Non-pigmented ciliary epithelial cell (primary cell): ENCODE results near the gene GTF3C4.

ENCODE experiments used
- DNase-seq: peaks from one replicate; pipeline ENCODE4 v3.0.0-alpha.2; 2010; ENCODE audit warnings: low read depth

The GTF3C4 gene

GRCh38 chr9:132670457-132671391, at the start of gene GTF3C4:
Gene GTF3C4 (plus strand): TSS chr9:132670464. CDS start chr9:132670599, 135 bp downstream.
- no peak for DNase-seq

- DNase-seq: no peak
These were observed 48.1 kb upstream of the GTF3C4 start for GRCh38 chr9:132622159-132622558.

- DNase-seq: no peak
These were observed 44.0 kb upstream of the GTF3C4 start for GRCh38 chr9:132626285-132626684.

- no peak for DNase-seq
These were observed 43.2 kb upstream of the GTF3C4 start for GRCh38 chr9:132627106-132627505.

- no peak for DNase-seq
These were observed 42.7 kb upstream of the GTF3C4 start for GRCh38 chr9:132627594-132627993.

- DNase-seq: no peak
These were observed 41.5 kb upstream of the GTF3C4 start for GRCh38 chr9:132628746-132629145.

GRCh38 chr9:132630116-132630515, 40.1 kb upstream of the GTF3C4 start:
- no peak for DNase-seq

- no peak for DNase-seq
These were observed 39.5 kb upstream of the GTF3C4 start for GRCh38 chr9:132630811-132631210.

- peak; percentile 36 for DNase-seq
These were observed 39.0 kb upstream of the GTF3C4 start for GRCh38 chr9:132631280-132631679.

- no peak for DNase-seq
These were observed 38.6 kb upstream of the GTF3C4 start for GRCh38 chr9:132631685-132632084.

GRCh38 chr9:132632413-132633129, 37.7 kb upstream of the GTF3C4 start:
- no peak for DNase-seq

GRCh38 chr9:132634327-132634726, 35.9 kb upstream of the GTF3C4 start:
- DNase-seq: no peak

- no peak for DNase-seq
These were observed 32.9 kb upstream of the GTF3C4 start for GRCh38 chr9:132637351-132637750.

GRCh38 chr9:132637801-132638200, 32.5 kb upstream of the GTF3C4 start:
- no peak for DNase-seq

GRCh38 chr9:132638240-132638639, 32.0 kb upstream of the GTF3C4 start:
- DNase-seq: no peak

GRCh38 chr9:132639322-132639721, 30.9 kb upstream of the GTF3C4 start:
- DNase-seq: no peak

- no peak for DNase-seq
These were observed 29.0 kb upstream of the GTF3C4 start for GRCh38 chr9:132641216-132641615.

GRCh38 chr9:132644251-132644650, 26.0 kb upstream of the GTF3C4 start:
- DNase-seq: no peak

- no peak for DNase-seq
These were observed 25.0 kb upstream of the GTF3C4 start for GRCh38 chr9:132645306-132645705.

GRCh38 chr9:132645711-132646110, 24.6 kb upstream of the GTF3C4 start:
- DNase-seq: no peak

- no peak for DNase-seq
These were observed 23.5 kb upstream of the GTF3C4 start for GRCh38 chr9:132646726-132647125.

- peak; percentile 99 for DNase-seq
These were observed 22.9 kb upstream of the GTF3C4 start for GRCh38 chr9:132647355-132647754.

GRCh38 chr9:132647806-132648205, 22.5 kb upstream of the GTF3C4 start:
- DNase-seq: no peak
